ENCODE data around the gene OCLN. TPM values are rescaled to one million over a fixed set of nuclear protein-coding genes. Genes with fewer than 3 reads are reported as not detected.
"Not testable (repeated sequence)": the region's sequence is repeated elsewhere in the genome, so short reads cannot be mapped to it uniquely, and the experiment has no call there.

OCLN gene
- total and polyA plus RNA-seq, 2 donors from 2014 or later = 13.5 to 127 TPM

- no peak for TF ChIP-seq CTCF (IDR thresholded peaks at IDR 0.05; ENCODE audit: borderline replicate concordance, extremely low read depth, insufficient read depth)
- Histone ChIP-seq H3K9me3 (ENCODE audit: control insufficient read depth in 2 of 3, insufficient read depth in 1 of 3, low read length in 3 of 3) (no peaks in the 10 kb centered on the region), H3K4me1 (ENCODE audit: control insufficient read depth in 2 of 3, insufficient read depth in 2 of 3, low read depth in 1 of 3, low read length in 3 of 3) (peaks cover 0 to under 1% (median 0%) of the 10 kb centered on the region in 3 donors), H3K36me3 (ENCODE audit: control insufficient read depth in 2 of 3, insufficient read depth in 3 of 3, low read length in 3 of 3) (no peaks in the 10 kb centered on the region), H3K27me3 (ENCODE audit: control insufficient read depth, insufficient read depth, low read length) (no peaks in the 10 kb centered on the region), H3K9ac (ENCODE audit: low read length in 3 of 3) (peak overlapping the region in 1 of 3 donors; percentile 41), H3K27ac (ENCODE audit: low read depth in 2 of 2, low read length in 2 of 2) (peak overlapping the region; percentile 3 to 66), H3K4me3 (ENCODE audit: low read length in 3 of 3) (no peak overlapping the region)
- FAIRE-seq (no peak), DNase-seq (peak in 1 of 5 donors; percentile 9)
- intact Hi-C loops (cut with DNase I) = no loop called here
Measured at GRCh38 chr5:69449511-69449910, 43.1 kb upstream of the OCLN start.

GRCh38 chr5:69450116-69450515 lies 42.5 kb upstream of the OCLN start:
- no peak for FAIRE-seq
- H3K27ac ChIP-seq (ENCODE audit: low read depth in 2 of 2, low read length in 2 of 2) = no peak overlapping the region

GRCh38 chr5:69450527-69450926 lies 42.1 kb upstream of the OCLN start:
- H3K36me3 ChIP-seq (ENCODE audit: control insufficient read depth in 2 of 3, insufficient read depth in 3 of 3, low read length in 3 of 3); DNase-seq; H3K4me1 ChIP-seq (ENCODE audit: control insufficient read depth in 2 of 3, insufficient read depth in 2 of 3, low read depth in 1 of 3, low read length in 3 of 3); H3K4me3 ChIP-seq (ENCODE audit: low read length in 3 of 3); intact Hi-C loops (cut with DNase I); H3K27ac ChIP-seq (ENCODE audit: low read depth in 2 of 2, low read length in 2 of 2); H3K27me3 ChIP-seq (ENCODE audit: control insufficient read depth, insufficient read depth, low read length); H3K9me3 ChIP-seq (ENCODE audit: control insufficient read depth in 2 of 3, insufficient read depth in 1 of 3, low read length in 3 of 3); FAIRE-seq; H3K9ac ChIP-seq (ENCODE audit: low read length in 3 of 3): not testable (repeated sequence)

More at GRCh38 chr5:69450116-69450515, 42.5 kb upstream of the OCLN start:
- no peak for TF ChIP-seq CTCF (IDR thresholded peaks at IDR 0.05; ENCODE audit: borderline replicate concordance, extremely low read depth, insufficient read depth)
- no peaks in the 10 kb centered on the region for H3K36me3 ChIP-seq (ENCODE audit: control insufficient read depth in 2 of 3, insufficient read depth in 3 of 3, low read length in 3 of 3)
- H3K4me1 ChIP-seq (ENCODE audit: control insufficient read depth in 2 of 3, insufficient read depth in 2 of 3, low read depth in 1 of 3, low read length in 3 of 3) = peaks cover 0 to 2% (median 0%) of the 10 kb centered on the region in 3 donors
- H3K4me3 ChIP-seq (ENCODE audit: low read length in 3 of 3) = no peak overlapping the region
- no peak for DNase-seq
- intact Hi-C loops (cut with DNase I) = no loop called here
- H3K9me3 ChIP-seq (ENCODE audit: control insufficient read depth in 2 of 3, insufficient read depth in 1 of 3, low read length in 3 of 3) = no peaks in the 10 kb centered on the region
- no peak overlapping the region for H3K9ac ChIP-seq (ENCODE audit: low read length in 3 of 3)
- H3K27me3 ChIP-seq (ENCODE audit: control insufficient read depth, insufficient read depth, low read length) = no peaks in the 10 kb centered on the region

- Histone ChIP-seq H3K4me1 (ENCODE audit: control insufficient read depth in 2 of 3, insufficient read depth in 2 of 3, low read depth in 1 of 3, low read length in 3 of 3) (peaks cover 0 to 2% (median 0%) of the 10 kb centered on the region in 3 donors), H3K27ac (ENCODE audit: low read depth in 2 of 2, low read length in 2 of 2) (no peak overlapping the region), H3K36me3 (ENCODE audit: control insufficient read depth in 2 of 3, insufficient read depth in 3 of 3, low read length in 3 of 3) (no peaks in the 10 kb centered on the region), H3K4me3 (ENCODE audit: low read length in 3 of 3) (no peak overlapping the region), H3K27me3 (ENCODE audit: control insufficient read depth, insufficient read depth, low read length) (no peaks in the 10 kb centered on the region), H3K9me3 (ENCODE audit: control insufficient read depth in 2 of 3, insufficient read depth in 1 of 3, low read length in 3 of 3) (no peaks in the 10 kb centered on the region), H3K9ac (ENCODE audit: low read length in 3 of 3) (no peak overlapping the region)
- FAIRE-seq = no peak
- TF ChIP-seq CTCF (IDR thresholded peaks at IDR 0.05; ENCODE audit: borderline replicate concordance, extremely low read depth, insufficient read depth) = no peak
- DNase-seq = no peak
- intact Hi-C loops (cut with DNase I) = no loop called here
Measured at GRCh38 chr5:69451941-69452647, 40.5 kb upstream of the OCLN start.

GRCh38 chr5:69453487-69453886 lies 39.1 kb upstream of the OCLN start:
- H3K4me3 ChIP-seq (ENCODE audit: low read length in 3 of 3); DNase-seq; H3K27ac ChIP-seq (ENCODE audit: low read depth in 2 of 2, low read length in 2 of 2); H3K27me3 ChIP-seq (ENCODE audit: control insufficient read depth, insufficient read depth, low read length); H3K9ac ChIP-seq (ENCODE audit: low read length in 3 of 3); intact Hi-C loops (cut with DNase I); H3K4me1 ChIP-seq (ENCODE audit: control insufficient read depth in 2 of 3, insufficient read depth in 2 of 3, low read depth in 1 of 3, low read length in 3 of 3); FAIRE-seq; H3K9me3 ChIP-seq (ENCODE audit: control insufficient read depth in 2 of 3, insufficient read depth in 1 of 3, low read length in 3 of 3); H3K36me3 ChIP-seq (ENCODE audit: control insufficient read depth in 2 of 3, insufficient read depth in 3 of 3, low read length in 3 of 3): not testable (repeated sequence)
